Measurements from ENCODE around the gene ATP9B.

Gene ATP9B

DNA sequence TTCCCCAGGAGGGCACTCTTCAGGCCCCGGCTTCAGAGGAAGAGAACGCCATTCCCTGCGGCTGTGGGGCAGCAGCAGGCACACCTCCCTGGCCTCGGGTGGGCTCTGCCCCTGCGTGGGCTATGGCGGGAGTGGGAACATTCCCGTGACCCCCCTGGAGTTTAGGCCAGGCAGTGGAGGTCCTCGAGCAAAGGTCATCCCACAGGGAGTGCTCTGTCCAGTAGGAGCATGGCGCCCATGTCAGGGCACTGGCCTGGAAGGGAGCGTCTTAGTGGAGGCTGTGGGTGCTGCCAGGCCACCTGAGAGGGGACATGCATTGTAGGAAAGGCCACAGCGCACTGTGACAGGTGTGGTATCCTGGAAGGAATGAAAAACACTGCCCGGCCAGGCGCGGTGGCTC is 317.4 kb downstream of the ATP9B start:
- no peak for DNase-seq (ENCODE audit: low read depth)
- Histone ChIP-seq H3K4me3 (ENCODE audit: low read length) (no peak overlapping the region), H3K9ac (ENCODE audit: low read length) (no peak overlapping the region), H3K36me3 (ENCODE audit: control insufficient read depth, insufficient read depth, low read length, severe bottlenecking) (no peaks in the 10 kb centered on the region), H3K27me3 (replicated peaks; ENCODE audit: control insufficient read depth, insufficient read depth, low read length) (peaks cover 86% of the 10 kb centered on the region), H3K4me1 (ENCODE audit: control insufficient read depth, insufficient read depth, low read length) (no peaks in the 10 kb centered on the region), H3K9me3 (ENCODE audit: control insufficient read depth, low read length) (no peaks in the 10 kb centered on the region)

DNA sequence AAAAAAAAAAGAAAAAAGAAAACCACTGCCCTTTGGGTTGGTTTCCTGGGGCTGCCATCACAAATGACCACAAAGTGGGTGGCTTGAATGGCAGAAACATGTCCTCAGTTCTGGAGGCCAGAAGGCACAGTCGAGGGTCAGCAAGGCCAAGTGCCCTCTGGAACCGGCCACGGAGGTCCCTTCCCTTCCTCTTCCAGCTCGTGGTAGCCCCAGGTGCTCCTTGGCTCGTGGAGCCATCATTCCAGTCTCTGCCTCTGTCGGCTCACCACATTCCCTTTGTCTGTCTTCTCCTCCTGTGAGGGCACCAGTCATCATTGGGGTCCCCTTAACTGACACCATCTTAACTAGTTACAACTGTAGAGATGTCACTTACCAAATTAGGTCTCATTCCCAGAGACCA is 318.0 kb downstream of the ATP9B start:
- no peak overlapping the region for H3K9ac ChIP-seq (ENCODE audit: low read length)
- H3K9me3 ChIP-seq (ENCODE audit: control insufficient read depth, low read length) = no peaks in the 10 kb centered on the region
- H3K4me3 ChIP-seq (ENCODE audit: low read length) = no peak overlapping the region
- no peaks in the 10 kb centered on the region for H3K4me1 ChIP-seq (ENCODE audit: control insufficient read depth, insufficient read depth, low read length)
- H3K36me3 ChIP-seq (ENCODE audit: control insufficient read depth, insufficient read depth, low read length, severe bottlenecking) = no peaks in the 10 kb centered on the region
- DNase-seq (ENCODE audit: low read depth) = no peak
- peaks cover 84% of the 10 kb centered on the region for H3K27me3 ChIP-seq (replicated peaks; ENCODE audit: control insufficient read depth, insufficient read depth, low read length)

GRCh38 chr18:79387615-79388014 is 318.4 kb downstream of the ATP9B start:
- Histone ChIP-seq H3K4me3 (ENCODE audit: low read length) (no peak overlapping the region), H3K36me3 (ENCODE audit: control insufficient read depth, insufficient read depth, low read length, severe bottlenecking) (no peaks in the 10 kb centered on the region), H3K9me3 (ENCODE audit: control insufficient read depth, low read length) (no peaks in the 10 kb centered on the region), H3K27me3 (replicated peaks; ENCODE audit: control insufficient read depth, insufficient read depth, low read length) (peaks cover 84% of the 10 kb centered on the region), H3K9ac (ENCODE audit: low read length) (no peak overlapping the region), H3K4me1 (ENCODE audit: control insufficient read depth, insufficient read depth, low read length) (no peaks in the 10 kb centered on the region)
- DNase-seq (ENCODE audit: low read depth) = no peak

- Histone ChIP-seq H3K9me3 (ENCODE audit: control insufficient read depth, low read length) (no peaks in the 10 kb centered on the region), H3K27me3 (replicated peaks; ENCODE audit: control insufficient read depth, insufficient read depth, low read length) (peaks cover 85% of the 10 kb centered on the region), H3K36me3 (ENCODE audit: control insufficient read depth, insufficient read depth, low read length, severe bottlenecking) (no peaks in the 10 kb centered on the region), H3K9ac (ENCODE audit: low read length) (no peak overlapping the region), H3K4me1 (ENCODE audit: control insufficient read depth, insufficient read depth, low read length) (peaks cover under 1% of the 10 kb centered on the region), H3K4me3 (ENCODE audit: low read length) (no peak overlapping the region)
- DNase-seq (ENCODE audit: low read depth) = no peak
Measured at GRCh38 chr18:79388043-79388442, 318.8 kb downstream of the ATP9B start.

- peaks cover 70% of the 10 kb centered on the region for H3K27me3 ChIP-seq (replicated peaks; ENCODE audit: control insufficient read depth, insufficient read depth, low read length)
- no peak overlapping the region for H3K9ac ChIP-seq (ENCODE audit: low read length)
- H3K9me3 ChIP-seq (ENCODE audit: control insufficient read depth, low read length) = no peaks in the 10 kb centered on the region
- no peaks in the 10 kb centered on the region for H3K36me3 ChIP-seq (ENCODE audit: control insufficient read depth, insufficient read depth, low read length, severe bottlenecking)
- DNase-seq (ENCODE audit: low read depth) = no peak
- H3K4me1 ChIP-seq (ENCODE audit: control insufficient read depth, insufficient read depth, low read length) = peaks cover 6% of the 10 kb centered on the region
- no peak overlapping the region for H3K4me3 ChIP-seq (ENCODE audit: low read length)
Measured at GRCh38 chr18:79389689-79390088, 320.5 kb downstream of the ATP9B start.

DNA sequence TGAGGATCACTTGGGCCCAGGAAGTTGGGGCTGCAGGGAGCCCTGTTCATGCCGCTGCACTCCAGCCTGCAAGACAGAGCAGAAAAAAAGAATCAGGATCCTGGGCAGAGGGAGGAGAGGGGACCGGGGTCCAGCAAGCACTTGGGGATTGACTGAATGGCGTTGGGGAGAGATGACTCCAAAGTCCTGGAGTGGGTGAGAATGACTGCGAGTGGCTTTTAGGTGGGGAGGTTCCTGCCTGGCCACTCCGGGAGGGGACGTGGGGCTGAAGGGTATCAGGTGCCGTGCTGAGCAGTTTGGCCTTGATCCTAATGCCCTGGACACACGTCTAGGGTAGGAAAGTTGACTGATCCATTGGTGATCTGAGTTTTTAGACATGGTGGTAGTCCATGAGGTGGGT is 323.0 kb downstream of the ATP9B start:
- H3K27me3 ChIP-seq (replicated peaks; ENCODE audit: control insufficient read depth, insufficient read depth, low read length) = peaks cover 48% of the 10 kb centered on the region
- H3K36me3 ChIP-seq (ENCODE audit: control insufficient read depth, insufficient read depth, low read length, severe bottlenecking) = no peaks in the 10 kb centered on the region
- no peaks in the 10 kb centered on the region for H3K9me3 ChIP-seq (ENCODE audit: control insufficient read depth, low read length)
- H3K4me1 ChIP-seq (ENCODE audit: control insufficient read depth, insufficient read depth, low read length) = peaks cover 6% of the 10 kb centered on the region
- no peak overlapping the region for H3K4me3 ChIP-seq (ENCODE audit: low read length)
- no peak for DNase-seq (ENCODE audit: low read depth)
- H3K9ac ChIP-seq (ENCODE audit: low read length) = no peak overlapping the region

DNA sequence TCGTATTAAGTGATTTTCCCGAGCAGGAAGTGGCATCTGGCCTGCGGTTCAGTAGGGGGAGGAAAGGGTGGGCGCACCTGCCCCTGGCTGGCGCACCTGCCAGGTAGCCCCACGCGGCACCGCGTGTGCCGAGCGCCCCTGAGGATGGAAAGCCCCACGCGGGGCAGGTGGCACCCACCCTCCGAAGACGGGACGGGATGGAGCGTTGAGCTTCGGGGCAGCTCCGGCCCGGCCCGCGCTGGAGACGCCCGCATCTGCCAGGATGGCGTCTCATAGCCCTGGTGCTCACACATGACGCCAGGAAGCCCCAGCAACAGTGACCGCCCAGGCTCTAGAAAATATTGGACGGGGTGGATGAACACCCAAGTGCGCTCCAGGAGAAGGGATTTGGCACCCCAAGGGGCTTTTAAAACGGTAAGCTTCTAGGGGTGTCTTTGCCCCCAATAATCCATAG is 324.0 kb downstream of the ATP9B start:
- Histone ChIP-seq H3K4me1 (ENCODE audit: control insufficient read depth, insufficient read depth, low read length) (peaks cover 6% of the 10 kb centered on the region), H3K9me3 (ENCODE audit: control insufficient read depth, low read length) (no peaks in the 10 kb centered on the region), H3K9ac (ENCODE audit: low read length) (peak overlapping the region; percentile 62), H3K27me3 (replicated peaks; ENCODE audit: control insufficient read depth, insufficient read depth, low read length) (peaks cover 41% of the 10 kb centered on the region), H3K36me3 (ENCODE audit: control insufficient read depth, insufficient read depth, low read length, severe bottlenecking) (no peaks in the 10 kb centered on the region), H3K4me3 (ENCODE audit: low read length) (peak overlapping the region; percentile 77)
- peak; percentile 52 for DNase-seq (ENCODE audit: low read depth)

- Histone ChIP-seq H3K27me3 (replicated peaks; ENCODE audit: control insufficient read depth, insufficient read depth, low read length) (peaks cover 34% of the 10 kb centered on the region), H3K4me3 (ENCODE audit: low read length) (peak overlapping the region; percentile 77)
Measured at GRCh38 chr18:79393635-79394533, 324.7 kb downstream of the ATP9B start.

DNA sequence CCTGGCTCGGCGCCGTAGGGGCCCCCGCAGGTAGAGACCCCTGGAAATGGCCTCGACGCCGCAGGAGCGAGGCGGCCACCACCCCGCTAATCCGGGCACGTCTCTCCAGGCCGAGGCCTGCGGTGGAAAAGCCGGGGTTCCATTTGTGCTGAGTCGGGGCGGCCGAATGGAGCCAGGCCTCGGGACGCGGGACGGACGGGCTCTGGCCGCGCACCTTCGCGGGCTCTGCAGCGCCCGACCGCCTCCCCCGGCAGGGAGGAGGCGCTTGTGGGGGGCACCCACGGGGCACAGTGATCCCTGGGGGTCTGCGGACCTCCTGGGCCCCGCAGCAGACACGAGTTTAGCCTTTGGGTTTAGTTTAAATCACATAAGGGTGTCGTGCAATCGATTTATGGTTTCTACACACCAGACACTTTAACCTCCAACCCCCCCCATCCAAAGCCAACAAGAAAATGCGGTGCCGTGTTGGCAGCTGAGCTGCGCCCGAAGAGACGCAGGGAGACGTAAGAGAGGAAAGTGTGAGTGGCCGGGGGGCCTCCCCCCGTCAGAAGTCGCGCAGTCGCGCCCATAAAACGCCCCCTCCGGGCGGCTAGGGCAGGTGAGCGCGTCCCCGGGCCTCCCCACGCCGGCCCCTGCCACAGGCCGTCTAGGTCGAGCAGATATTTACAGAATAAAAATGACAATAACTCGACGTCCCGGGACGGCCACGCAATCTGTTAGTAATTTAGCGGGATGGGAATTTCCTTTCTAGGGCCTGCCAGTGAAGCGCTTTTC is 325.5 kb downstream of the ATP9B start:
- Histone ChIP-seq H3K9ac (ENCODE audit: low read length) (no peak overlapping the region), H3K36me3 (ENCODE audit: control insufficient read depth, insufficient read depth, low read length, severe bottlenecking) (no peaks in the 10 kb centered on the region), H3K4me3 (ENCODE audit: low read length) (no peak overlapping the region), H3K9me3 (ENCODE audit: control insufficient read depth, low read length) (no peaks in the 10 kb centered on the region), H3K4me1 (ENCODE audit: control insufficient read depth, insufficient read depth, low read length) (peaks cover 6% of the 10 kb centered on the region), H3K27me3 (replicated peaks; ENCODE audit: control insufficient read depth, insufficient read depth, low read length) (peaks cover 25% of the 10 kb centered on the region)
- DNase-seq (ENCODE audit: low read depth) = peak; percentile 82

More at GRCh38 chr18:79393635-79394533, 324.7 kb downstream of the ATP9B start:
- DNase-seq (ENCODE audit: low read depth) = peak; percentile 91
- Histone ChIP-seq H3K36me3 (ENCODE audit: control insufficient read depth, insufficient read depth, low read length, severe bottlenecking) (no peaks in the 10 kb centered on the region), H3K9me3 (ENCODE audit: control insufficient read depth, low read length) (no peaks in the 10 kb centered on the region), H3K4me1 (ENCODE audit: control insufficient read depth, insufficient read depth, low read length) (peaks cover 6% of the 10 kb centered on the region), H3K9ac (ENCODE audit: low read length) (peak overlapping the region; percentile 62)

GRCh38 chr18:79395308-79395640 is 326.1 kb downstream of the ATP9B start:
- Histone ChIP-seq H3K36me3 (ENCODE audit: control insufficient read depth, insufficient read depth, low read length, severe bottlenecking) (no peaks in the 10 kb centered on the region), H3K9me3 (ENCODE audit: control insufficient read depth, low read length) (no peaks in the 10 kb centered on the region), H3K4me1 (ENCODE audit: control insufficient read depth, insufficient read depth, low read length) (peaks cover 6% of the 10 kb centered on the region), H3K27me3 (replicated peaks; ENCODE audit: control insufficient read depth, insufficient read depth, low read length) (peaks cover 20% of the 10 kb centered on the region), H3K9ac (ENCODE audit: low read length) (no peak overlapping the region), H3K4me3 (ENCODE audit: low read length) (no peak overlapping the region)
- DNase-seq (ENCODE audit: low read depth) = no peak

DNA sequence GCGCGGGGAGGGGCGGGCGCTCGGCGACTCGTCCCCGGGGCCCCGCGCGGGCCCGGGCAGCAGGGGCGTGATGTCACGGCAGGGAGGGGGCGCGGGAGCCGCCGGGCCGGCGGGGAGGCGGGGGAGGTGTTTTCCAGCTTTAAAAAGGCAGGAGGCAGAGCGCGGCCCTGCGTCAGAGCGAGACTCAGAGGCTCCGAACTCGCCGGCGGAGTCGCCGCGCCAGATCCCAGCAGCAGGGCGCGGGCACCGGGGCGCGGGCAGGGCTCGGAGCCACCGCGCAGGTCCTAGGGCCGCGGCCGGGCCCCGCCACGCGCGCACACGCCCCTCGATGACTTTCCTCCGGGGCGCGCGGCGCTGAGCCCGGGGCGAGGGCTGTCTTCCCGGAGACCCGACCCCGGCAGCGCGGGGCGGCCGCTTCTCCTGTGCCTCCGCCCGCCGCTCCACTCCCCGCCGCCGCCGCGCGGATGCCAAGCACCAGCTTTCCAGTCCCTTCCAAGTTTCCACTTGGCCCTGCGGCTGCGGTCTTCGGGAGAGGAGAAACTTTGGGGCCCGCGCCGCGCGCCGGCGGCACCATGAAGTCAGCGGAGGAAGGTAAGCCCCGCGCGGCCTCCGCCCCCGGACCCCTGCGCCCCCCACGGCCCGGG is 326.7 kb downstream of the ATP9B start, which contains the start of gene NFATC1:
Gene NFATC1, plus strand, starts transcription at position 170 of the 644 bp plus-strand sequence. Its CDS starts 295 bp downstream, at position 465.
- H3K4me3 ChIP-seq (ENCODE audit: low read length) = peak within 1 kb of the TSS; percentile 66
- H3K27me3 ChIP-seq (replicated peaks; ENCODE audit: control insufficient read depth, insufficient read depth, low read length) = peaks cover 17% of the 10 kb centered on the region
- H3K4me1 ChIP-seq (ENCODE audit: control insufficient read depth, insufficient read depth, low read length) = peaks cover 6% of the 10 kb centered on the region
- H3K9ac ChIP-seq (ENCODE audit: low read length) = no peak within 1 kb of the TSS
- peak; percentile 86 for DNase-seq (ENCODE audit: low read depth)
- H3K36me3 ChIP-seq (ENCODE audit: control insufficient read depth, insufficient read depth, low read length, severe bottlenecking) = no peaks in the 10 kb centered on the region
- no peaks in the 10 kb centered on the region for H3K9me3 ChIP-seq (ENCODE audit: control insufficient read depth, low read length)

Data from adipocyte (in vitro differentiated cells).